HepG2 (cell line): ENCODE measurements around the gene CCDC106. TPM values are rescaled to one million over a fixed set of nuclear protein-coding genes. Genes with fewer than 3 reads are reported as not detected.
A peak's percentile ranks its signal among the peaks of the same experiment; 100 is the strongest.

Experiments
- ETV5 ChIP-seq: IDR thresholded peaks from 2 replicates; pipeline ENCODE4 v1.6.1; 2018; ENCODE audit warnings: missing biosample characterization, missing genetic modification reagents, inconsistent platforms, borderline replicate concordance
- KDM2A ChIP-seq: sonication (generic); formaldehyde crosslinking; IDR thresholded peaks from 2 replicates; pipeline ENCODE4 v1.4.0; 2020; ENCODE audit warnings: low read depth, missing genetic modification reagents, borderline replicate concordance
- KLF16 ChIP-seq, 2 experiments: sonication (generic) in 1 of 2; formaldehyde crosslinking in 1 of 2; IDR thresholded peaks; 2 replicates each; pipeline versions ENCODE4 v1.6.1 to v1.8.0; 2016 to 2023; ENCODE audit warnings: missing genetic modification reagents in 2 of 2, missing compliant biosample characterization in 1 of 2
- KLF9 ChIP-seq: IDR thresholded peaks from 2 replicates; pipeline ENCODE4 v1.6.1; 2016; ENCODE audit warnings: low read depth
- POLR2G ChIP-seq: fragments of 200-400 bp; formaldehyde crosslinking; IDR thresholded peaks from 2 replicates; pipeline ENCODE4 v1.6.1; 2018; ENCODE audit warnings: mild to moderate bottlenecking, low read depth, low read length, moderate library complexity
- SOX5 ChIP-seq: IDR thresholded peaks from 2 replicates; pipeline ENCODE4 v1.6.1; 2016; ENCODE audit warnings: borderline replicate concordance
- ZBTB3 ChIP-seq: sonication (generic); formaldehyde crosslinking; IDR thresholded peaks from 2 replicates; pipeline ENCODE4 v1.4.0; 2020; ENCODE audit warnings: low read depth, mild to moderate bottlenecking, moderate library complexity, missing genetic modification reagents, borderline replicate concordance
- ZNF205 ChIP-seq: IDR thresholded peaks from 2 replicates; pipeline ENCODE4 v1.6.1; 2018; ENCODE audit warnings: missing biosample characterization, missing genetic modification reagents
- ZNF251 ChIP-seq: sonication (generic); formaldehyde crosslinking; IDR thresholded peaks from 2 replicates; pipeline ENCODE4 v1.9.0; 2021; ENCODE audit warnings: mild to moderate bottlenecking, missing genetic modification reagents
- ZNF263 ChIP-seq: sonication (generic); formaldehyde crosslinking; IDR thresholded peaks from 2 replicates; pipeline ENCODE4 v1.4.0; 2020; ENCODE audit warnings: missing genetic modification reagents
- ZNF567 ChIP-seq: sonication (generic); formaldehyde crosslinking; IDR thresholded peaks from 2 replicates; pipeline ENCODE4 v1.8.1; 2023; ENCODE audit warnings: mild to moderate bottlenecking, missing genetic modification reagents, borderline replicate concordance
- ZNF816 ChIP-seq: sonication (generic); formaldehyde crosslinking; IDR thresholded peaks from 2 replicates; pipeline ENCODE4 v1.8.0; 2022; ENCODE audit warnings: missing genetic modification reagents, mild to moderate bottlenecking, borderline replicate concordance
- ZSCAN25 ChIP-seq: sonication (generic); formaldehyde crosslinking; IDR thresholded peaks from 2 replicates; pipeline ENCODE4 v1.8.0; 2022; ENCODE audit warnings: mild to moderate bottlenecking, missing genetic modification reagents
- polyA plus RNA-seq, 8 experiments: library from polyadenylated mRNA; depleted of rRNA in 3 of 8; stranded (reverse) in 7 of 8; unstranded in 1 of 8; fragments of >200 nt; fragmentation: Illumina TruSeq in 4 of 8; extraction: Trizol in 4 of 8; gene quantifications; 2 replicates each; pipeline versions ENCODE4 v1.2.1 to v1.2.3, GENCODE V29; 2011 to 2016; ENCODE audit warnings: low read depth in 4 of 8, missing spikeins in 1 of 8, mixed read lengths in 1 of 8; ENCODE audit not compliant: insufficient read depth in 1 of 8
- total RNA-seq, 5 experiments: library from RNA; depleted of rRNA; stranded (reverse); fragments of >200 nt; fragmentation: Illumina TruSeq; extraction: Trizol; gene quantifications; 2 replicates each; pipeline ENCODE4 v1.2.3, GENCODE V29; 2016; ENCODE audit warnings: low read depth in 1 of 5
- TF ChIP-seq, protein P1 (sequence below): IDR thresholded peaks from 2 replicates; pipeline ENCODE4 v1.6.1; 2016; ENCODE audit warnings: missing genetic modification reagents, missing compliant biosample characterization
- TF ChIP-seq, protein P2 (sequence below): fragments of 450-650 bp; IDR thresholded peaks from 2 replicates; pipeline ENCODE4 v1.6.1; 2016
- TF ChIP-seq, protein P3 (sequence below): IDR thresholded peaks from 2 replicates; pipeline ENCODE4 v1.6.1; 2018; ENCODE audit warnings: missing genetic modification reagents, mild to moderate bottlenecking, missing compliant biosample characterization
- TF ChIP-seq, protein P4 (sequence below), 2 experiments: sonication (generic) in 1 of 2; formaldehyde crosslinking in 1 of 2; IDR thresholded peaks; 2 replicates each; pipeline versions ENCODE4 v1.4.0 to v1.6.1; 2018 to 2020; ENCODE audit warnings: missing genetic modification reagents in 2 of 2, borderline replicate concordance in 1 of 2, low read depth in 1 of 2, mild to moderate bottlenecking in 1 of 2, missing biosample characterization in 1 of 2
- TF ChIP-seq, protein P5 (sequence below): sonication (generic); formaldehyde crosslinking; IDR thresholded peaks from 2 replicates; pipeline ENCODE4 v1.8.0; 2022; ENCODE audit warnings: mild to moderate bottlenecking, missing genetic modification reagents, borderline replicate concordance
- TF ChIP-seq, protein P6 (sequence below): sonication (generic); formaldehyde crosslinking; IDR thresholded peaks from 2 replicates; pipeline ENCODE4 v1.8.1; 2022; ENCODE audit warnings: low read depth, mild to moderate bottlenecking, missing genetic modification reagents

Gene CCDC106
- total and polyA plus RNA-seq, 2 of the 13 experiments (the other 11 are each of a cell fraction or from before 2014, with no cell fraction given): 4.7 to 8.8 TPM

DNA sequence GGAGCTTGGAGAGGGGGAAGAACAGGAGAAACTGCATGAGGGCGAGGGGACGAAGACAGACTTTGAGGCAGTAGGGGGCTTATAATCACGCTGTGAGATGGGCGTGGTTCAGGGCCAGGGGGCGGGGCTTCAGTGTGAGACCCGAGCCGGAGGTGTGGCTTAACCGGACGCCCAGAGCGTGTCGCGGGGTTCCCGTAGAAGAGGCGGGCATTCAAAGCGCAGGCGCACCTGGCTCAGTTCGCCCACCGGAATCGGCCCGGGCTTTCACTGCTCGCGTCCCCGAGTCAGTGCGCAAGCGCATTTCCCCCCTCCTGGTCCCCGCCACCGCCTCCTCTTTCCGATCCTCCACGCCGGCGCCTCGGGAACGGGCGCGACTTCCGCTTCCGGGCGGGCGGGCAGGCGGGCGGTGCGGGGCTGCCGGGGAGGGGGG, 42.8 kb upstream of the CCDC106 start (continued):
- TF ChIP-seq ETV5 (CRISPR knock-in tag): peak; percentile 73; the same call in 1 of the 2 replicates
- TF ChIP-seq, protein P1, sequence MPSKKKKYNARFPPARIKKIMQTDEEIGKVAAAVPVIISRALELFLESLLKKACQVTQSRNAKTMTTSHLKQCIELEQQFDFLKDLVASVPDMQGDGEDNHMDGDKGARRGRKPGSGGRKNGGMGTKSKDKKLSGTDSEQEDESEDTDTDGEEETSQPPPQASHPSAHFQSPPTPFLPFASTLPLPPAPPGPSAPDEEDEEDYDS (CRISPR knock-in tag): peak; percentile 95
- TF ChIP-seq, protein P2, sequence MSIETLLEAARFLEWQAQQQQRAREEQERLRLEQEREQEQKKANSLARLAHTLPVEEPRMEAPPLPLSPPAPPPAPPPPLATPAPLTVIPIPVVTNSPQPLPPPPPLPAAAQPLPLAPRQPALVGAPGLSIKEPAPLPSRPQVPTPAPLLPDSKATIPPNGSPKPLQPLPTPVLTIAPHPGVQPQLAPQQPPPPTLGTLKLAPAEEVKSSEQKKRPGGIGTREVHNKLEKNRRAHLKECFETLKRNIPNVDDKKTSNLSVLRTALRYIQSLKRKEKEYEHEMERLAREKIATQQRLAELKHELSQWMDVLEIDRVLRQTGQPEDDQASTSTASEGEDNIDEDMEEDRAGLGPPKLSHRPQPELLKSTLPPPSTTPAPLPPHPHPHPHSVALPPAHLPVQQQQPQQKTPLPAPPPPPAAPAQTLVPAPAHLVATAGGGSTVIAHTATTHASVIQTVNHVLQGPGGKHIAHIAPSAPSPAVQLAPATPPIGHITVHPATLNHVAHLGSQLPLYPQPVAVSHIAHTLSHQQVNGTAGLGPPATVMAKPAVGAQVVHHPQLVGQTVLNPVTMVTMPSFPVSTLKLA: peak; percentile 21; the same call in 1 of the 2 replicates
- TF ChIP-seq POLR2G: peak; percentile 68; the same call in 1 of the 2 replicates
- 0 out of 2 replicates have a peak, but pooled peaks have one; percentile 15 for TF ChIP-seq KLF9 (CRISPR knock-in tag)
- TF ChIP-seq ZNF251 (CRISPR knock-in tag): no peak
- TF ChIP-seq ZNF263 (CRISPR knock-in tag): no peak
- TF ChIP-seq, protein P3, sequence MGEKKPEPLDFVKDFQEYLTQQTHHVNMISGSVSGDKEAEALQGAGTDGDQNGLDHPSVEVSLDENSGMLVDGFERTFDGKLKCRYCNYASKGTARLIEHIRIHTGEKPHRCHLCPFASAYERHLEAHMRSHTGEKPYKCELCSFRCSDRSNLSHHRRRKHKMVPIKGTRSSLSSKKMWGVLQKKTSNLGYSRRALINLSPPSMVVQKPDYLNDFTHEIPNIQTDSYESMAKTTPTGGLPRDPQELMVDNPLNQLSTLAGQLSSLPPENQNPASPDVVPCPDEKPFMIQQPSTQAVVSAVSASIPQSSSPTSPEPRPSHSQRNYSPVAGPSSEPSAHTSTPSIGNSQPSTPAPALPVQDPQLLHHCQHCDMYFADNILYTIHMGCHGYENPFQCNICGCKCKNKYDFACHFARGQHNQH (CRISPR knock-in tag): 0 out of 2 replicates have a peak, but pooled peaks have one; percentile 30
- peak; percentile 90 for TF ChIP-seq KDM2A
- no peak for TF ChIP-seq ZNF205
- TF ChIP-seq ZBTB3: no peak
- TF ChIP-seq ZNF816 (CRISPR knock-in tag): no peak
- TF ChIP-seq, protein P4, sequence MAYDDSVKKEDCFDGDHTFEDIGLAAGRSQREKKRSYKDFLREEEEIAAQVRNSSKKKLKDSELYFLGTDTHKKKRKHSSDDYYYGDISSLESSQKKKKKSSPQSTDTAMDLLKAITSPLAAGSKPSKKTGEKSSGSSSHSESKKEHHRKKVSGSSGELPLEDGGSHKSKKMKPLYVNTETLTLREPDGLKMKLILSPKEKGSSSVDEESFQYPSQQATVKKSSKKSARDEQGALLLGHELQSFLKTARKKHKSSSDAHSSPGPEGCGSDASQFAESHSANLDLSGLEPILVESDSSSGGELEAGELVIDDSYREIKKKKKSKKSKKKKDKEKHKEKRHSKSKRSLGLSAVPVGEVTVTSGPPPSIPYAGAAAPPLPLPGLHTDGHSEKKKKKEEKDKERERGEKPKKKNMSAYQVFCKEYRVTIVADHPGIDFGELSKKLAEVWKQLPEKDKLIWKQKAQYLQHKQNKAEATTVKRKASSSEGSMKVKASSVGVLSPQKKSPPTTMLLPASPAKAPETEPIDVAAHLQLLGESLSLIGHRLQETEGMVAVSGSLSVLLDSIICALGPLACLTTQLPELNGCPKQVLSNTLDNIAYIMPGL (CRISPR knock-in tag; IDR thresholded peaks at IDR 0.05; ENCODE audit: borderline replicate concordance in 1 of 2, low read depth in 1 of 2): peak in 1 of 2 experiments; percentile 17; a peak in 1 of 4 replicates
- 0 out of 2 replicates have a peak, but pooled peaks have one; percentile 7 for TF ChIP-seq SOX5 (CRISPR knock-in tag)
- 0 out of 4 replicates have a peak, but pooled peaks of 1 of the 2 experiments have one; percentile 39 for TF ChIP-seq KLF16 (CRISPR knock-in tag; IDR thresholded peaks at IDR 0.05)
- TF ChIP-seq, protein P5, sequence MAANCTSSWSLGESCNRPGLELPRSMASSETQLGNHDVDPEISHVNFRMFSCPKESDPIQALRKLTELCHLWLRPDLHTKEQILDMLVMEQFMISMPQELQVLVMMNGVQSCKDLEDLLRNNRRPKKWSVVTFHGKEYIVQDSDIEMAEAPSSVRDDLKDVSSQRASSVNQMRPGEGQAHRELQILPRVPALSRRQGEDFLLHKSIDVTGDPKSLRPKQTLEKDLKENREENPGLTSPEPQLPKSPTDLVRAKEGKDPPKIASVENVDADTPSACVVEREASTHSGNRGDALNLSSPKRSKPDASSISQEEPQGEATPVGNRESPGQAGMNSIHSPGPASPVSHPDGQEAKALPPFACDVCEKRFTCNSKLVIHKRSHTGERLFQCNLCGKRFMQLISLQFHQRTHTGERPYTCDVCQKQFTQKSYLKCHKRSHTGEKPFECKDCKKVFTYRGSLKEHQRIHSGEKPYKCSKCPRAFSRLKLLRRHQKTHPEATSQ (CRISPR knock-in tag): no peak
- no peak for TF ChIP-seq ZNF567 (CRISPR knock-in tag)
- TF ChIP-seq ZSCAN25 (CRISPR knock-in tag): peak; percentile 87
- TF ChIP-seq, protein P6, sequence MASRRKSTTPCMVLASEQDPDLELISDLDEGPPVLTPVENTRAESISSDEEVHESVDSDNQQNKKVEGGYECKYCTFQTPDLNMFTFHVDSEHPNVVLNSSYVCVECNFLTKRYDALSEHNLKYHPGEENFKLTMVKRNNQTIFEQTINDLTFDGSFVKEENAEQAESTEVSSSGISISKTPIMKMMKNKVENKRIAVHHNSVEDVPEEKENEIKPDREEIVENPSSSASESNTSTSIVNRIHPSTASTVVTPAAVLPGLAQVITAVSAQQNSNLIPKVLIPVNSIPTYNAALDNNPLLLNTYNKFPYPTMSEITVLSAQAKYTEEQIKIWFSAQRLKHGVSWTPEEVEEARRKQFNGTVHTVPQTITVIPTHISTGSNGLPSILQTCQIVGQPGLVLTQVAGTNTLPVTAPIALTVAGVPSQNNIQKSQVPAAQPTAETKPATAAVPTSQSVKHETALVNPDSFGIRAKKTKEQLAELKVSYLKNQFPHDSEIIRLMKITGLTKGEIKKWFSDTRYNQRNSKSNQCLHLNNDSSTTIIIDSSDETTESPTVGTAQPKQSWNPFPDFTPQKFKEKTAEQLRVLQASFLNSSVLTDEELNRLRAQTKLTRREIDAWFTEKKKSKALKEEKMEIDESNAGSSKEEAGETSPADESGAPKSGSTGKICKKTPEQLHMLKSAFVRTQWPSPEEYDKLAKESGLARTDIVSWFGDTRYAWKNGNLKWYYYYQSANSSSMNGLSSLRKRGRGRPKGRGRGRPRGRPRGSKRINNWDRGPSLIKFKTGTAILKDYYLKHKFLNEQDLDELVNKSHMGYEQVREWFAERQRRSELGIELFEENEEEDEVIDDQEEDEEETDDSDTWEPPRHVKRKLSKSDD (CRISPR knock-in tag): no peak
